ENCODE results near the gene ACO2. TPM values are rescaled to one million over a fixed set of nuclear protein-coding genes. Genes with fewer than 3 reads are reported as not detected.

The ACO2 gene
- total and polyA plus RNA-seq, 2 of the 8 experiments (the other 6 are each of a cell fraction or from before 2014, with no cell fraction given): 52.8 to 75.4 TPM

DNA sequence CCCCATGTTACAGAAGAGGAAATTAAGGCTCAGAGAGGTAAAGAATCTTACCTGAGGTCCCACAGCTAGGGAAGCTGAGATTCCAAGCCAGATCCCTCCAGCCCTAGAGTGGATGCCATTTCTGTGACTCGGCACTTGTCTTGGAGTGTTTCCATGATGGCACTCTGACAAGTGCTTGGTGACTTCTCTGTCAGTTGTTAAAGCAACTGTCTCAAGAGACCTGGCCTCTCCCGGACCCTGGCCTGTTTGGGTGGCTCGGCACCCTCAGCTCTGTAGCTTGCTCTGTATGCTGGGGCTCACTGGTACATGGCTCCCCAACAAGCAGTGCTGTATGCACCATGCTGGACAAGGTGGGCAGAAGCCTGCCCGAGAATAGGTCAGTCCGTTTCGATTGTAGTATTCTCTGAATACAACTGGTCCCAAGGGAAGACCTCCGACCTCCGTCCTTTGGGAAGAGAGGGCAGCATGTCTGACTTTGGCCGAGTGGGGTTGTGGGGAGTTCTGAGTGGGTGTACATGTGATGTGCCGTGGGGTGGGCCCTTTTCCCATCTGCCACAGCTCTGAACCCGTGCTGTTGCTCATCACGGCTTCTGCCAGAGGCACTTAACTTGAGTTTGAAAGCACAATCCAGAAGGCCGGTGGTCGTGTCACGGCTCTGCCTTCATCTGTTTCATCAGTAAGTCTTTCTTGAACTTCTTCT lies 12.4 kb downstream of the ACO2 start (continued):
- TF ChIP-seq, protein P1, sequence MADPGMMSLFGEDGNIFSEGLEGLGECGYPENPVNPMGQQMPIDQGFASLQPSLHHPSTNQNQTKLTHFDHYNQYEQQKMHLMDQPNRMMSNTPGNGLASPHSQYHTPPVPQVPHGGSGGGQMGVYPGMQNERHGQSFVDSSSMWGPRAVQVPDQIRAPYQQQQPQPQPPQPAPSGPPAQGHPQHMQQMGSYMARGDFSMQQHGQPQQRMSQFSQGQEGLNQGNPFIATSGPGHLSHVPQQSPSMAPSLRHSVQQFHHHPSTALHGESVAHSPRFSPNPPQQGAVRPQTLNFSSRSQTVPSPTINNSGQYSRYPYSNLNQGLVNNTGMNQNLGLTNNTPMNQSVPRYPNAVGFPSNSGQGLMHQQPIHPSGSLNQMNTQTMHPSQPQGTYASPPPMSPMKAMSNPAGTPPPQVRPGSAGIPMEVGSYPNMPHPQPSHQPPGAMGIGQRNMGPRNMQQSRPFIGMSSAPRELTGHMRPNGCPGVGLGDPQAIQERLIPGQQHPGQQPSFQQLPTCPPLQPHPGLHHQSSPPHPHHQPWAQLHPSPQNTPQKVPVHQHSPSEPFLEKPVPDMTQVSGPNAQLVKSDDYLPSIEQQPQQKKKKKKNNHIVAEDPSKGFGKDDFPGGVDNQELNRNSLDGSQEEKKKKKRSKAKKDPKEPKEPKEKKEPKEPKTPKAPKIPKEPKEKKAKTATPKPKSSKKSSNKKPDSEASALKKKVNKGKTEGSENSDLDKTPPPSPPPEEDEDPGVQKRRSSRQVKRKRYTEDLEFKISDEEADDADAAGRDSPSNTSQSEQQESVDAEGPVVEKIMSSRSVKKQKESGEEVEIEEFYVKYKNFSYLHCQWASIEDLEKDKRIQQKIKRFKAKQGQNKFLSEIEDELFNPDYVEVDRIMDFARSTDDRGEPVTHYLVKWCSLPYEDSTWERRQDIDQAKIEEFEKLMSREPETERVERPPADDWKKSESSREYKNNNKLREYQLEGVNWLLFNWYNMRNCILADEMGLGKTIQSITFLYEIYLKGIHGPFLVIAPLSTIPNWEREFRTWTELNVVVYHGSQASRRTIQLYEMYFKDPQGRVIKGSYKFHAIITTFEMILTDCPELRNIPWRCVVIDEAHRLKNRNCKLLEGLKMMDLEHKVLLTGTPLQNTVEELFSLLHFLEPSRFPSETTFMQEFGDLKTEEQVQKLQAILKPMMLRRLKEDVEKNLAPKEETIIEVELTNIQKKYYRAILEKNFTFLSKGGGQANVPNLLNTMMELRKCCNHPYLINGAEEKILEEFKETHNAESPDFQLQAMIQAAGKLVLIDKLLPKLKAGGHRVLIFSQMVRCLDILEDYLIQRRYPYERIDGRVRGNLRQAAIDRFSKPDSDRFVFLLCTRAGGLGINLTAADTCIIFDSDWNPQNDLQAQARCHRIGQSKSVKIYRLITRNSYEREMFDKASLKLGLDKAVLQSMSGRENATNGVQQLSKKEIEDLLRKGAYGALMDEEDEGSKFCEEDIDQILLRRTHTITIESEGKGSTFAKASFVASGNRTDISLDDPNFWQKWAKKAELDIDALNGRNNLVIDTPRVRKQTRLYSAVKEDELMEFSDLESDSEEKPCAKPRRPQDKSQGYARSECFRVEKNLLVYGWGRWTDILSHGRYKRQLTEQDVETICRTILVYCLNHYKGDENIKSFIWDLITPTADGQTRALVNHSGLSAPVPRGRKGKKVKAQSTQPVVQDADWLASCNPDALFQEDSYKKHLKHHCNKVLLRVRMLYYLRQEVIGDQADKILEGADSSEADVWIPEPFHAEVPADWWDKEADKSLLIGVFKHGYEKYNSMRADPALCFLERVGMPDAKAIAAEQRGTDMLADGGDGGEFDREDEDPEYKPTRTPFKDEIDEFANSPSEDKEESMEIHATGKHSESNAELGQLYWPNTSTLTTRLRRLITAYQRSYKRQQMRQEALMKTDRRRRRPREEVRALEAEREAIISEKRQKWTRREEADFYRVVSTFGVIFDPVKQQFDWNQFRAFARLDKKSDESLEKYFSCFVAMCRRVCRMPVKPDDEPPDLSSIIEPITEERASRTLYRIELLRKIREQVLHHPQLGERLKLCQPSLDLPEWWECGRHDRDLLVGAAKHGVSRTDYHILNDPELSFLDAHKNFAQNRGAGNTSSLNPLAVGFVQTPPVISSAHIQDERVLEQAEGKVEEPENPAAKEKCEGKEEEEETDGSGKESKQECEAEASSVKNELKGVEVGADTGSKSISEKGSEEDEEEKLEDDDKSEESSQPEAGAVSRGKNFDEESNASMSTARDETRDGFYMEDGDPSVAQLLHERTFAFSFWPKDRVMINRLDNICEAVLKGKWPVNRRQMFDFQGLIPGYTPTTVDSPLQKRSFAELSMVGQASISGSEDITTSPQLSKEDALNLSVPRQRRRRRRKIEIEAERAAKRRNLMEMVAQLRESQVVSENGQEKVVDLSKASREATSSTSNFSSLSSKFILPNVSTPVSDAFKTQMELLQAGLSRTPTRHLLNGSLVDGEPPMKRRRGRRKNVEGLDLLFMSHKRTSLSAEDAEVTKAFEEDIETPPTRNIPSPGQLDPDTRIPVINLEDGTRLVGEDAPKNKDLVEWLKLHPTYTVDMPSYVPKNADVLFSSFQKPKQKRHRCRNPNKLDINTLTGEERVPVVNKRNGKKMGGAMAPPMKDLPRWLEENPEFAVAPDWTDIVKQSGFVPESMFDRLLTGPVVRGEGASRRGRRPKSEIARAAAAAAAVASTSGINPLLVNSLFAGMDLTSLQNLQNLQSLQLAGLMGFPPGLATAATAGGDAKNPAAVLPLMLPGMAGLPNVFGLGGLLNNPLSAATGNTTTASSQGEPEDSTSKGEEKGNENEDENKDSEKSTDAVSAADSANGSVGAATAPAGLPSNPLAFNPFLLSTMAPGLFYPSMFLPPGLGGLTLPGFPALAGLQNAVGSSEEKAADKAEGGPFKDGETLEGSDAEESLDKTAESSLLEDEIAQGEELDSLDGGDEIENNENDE (IDR thresholded peaks at IDR 0.05; ENCODE audit: insufficient replicate concordance, low read length): no peak

Data from H1 (cell line).